K562 (cell line): Measurements from ENCODE around the gene NR2E1.

Source experiments
- ELF4 ChIP-seq: fragments of 450-650 bp; formaldehyde crosslinking; IDR thresholded peaks from 2 replicates; pipeline ENCODE4 v1.4.0; 2022; ENCODE audit warnings: missing genetic modification characterization
- HDAC2 ChIP-seq: fragments of 450-650 bp; IDR thresholded peaks from 2 replicates; pipeline ENCODE4 v1.6.1; 2016; ENCODE audit warnings: mild to moderate bottlenecking
- MCM2 ChIP-seq: fragments of 450-650 bp; IDR thresholded peaks from 2 replicates; pipeline ENCODE4 v1.6.1; 2017; ENCODE audit warnings: low read depth, mild to moderate bottlenecking
- NEUROD1 ChIP-seq: fragments of 150-350 bp; IDR thresholded peaks from 2 replicates; pipeline ENCODE4 v1.6.1; 2014; ENCODE audit warnings: borderline replicate concordance, low read length, low read depth; ENCODE audit not compliant: partially characterized antibody
- PHB2 ChIP-seq: fragments of 450-650 bp; IDR thresholded peaks from 2 replicates; pipeline ENCODE4 v1.6.1; 2017; ENCODE audit warnings: low read depth
- POLR2A ChIP-seq: fragments of 450-650 bp; conservative IDR thresholded peaks from 2 replicates; pipeline ENCODE4 v1.6.1; 2016
- STAT6 ChIP-seq: sonication (generic); formaldehyde crosslinking; IDR thresholded peaks from 2 replicates; pipeline ENCODE4 v1.8.1; 2023; ENCODE audit warnings: mild to moderate bottlenecking, missing genetic modification reagents
- ZNF12 ChIP-seq: sonication (generic); formaldehyde crosslinking; IDR thresholded peaks from 2 replicates; pipeline ENCODE4 v1.4.0; 2020; ENCODE audit warnings: mild to moderate bottlenecking, missing genetic modification reagents

GRCh38 chr6:108174371-108175175 lies 8.8 kb downstream of the NR2E1 start:
- TF ChIP-seq ELF4 (CRISPR knock-in tag) (no peak), POLR2A (no peak), STAT6 (no peak), ZNF12 (CRISPR knock-in tag) (no peak), MCM2 (no peak), PHB2 (no peak), NEUROD1 (no peak), HDAC2 (no peak)
